Amygdala (tissue), 56 donors: ENCODE results near the gene DPM3.
"Not testable (repeated sequence)": the region's sequence is repeated elsewhere in the genome, so short reads cannot be mapped to it uniquely, and the experiment has no call there.

Source experiments
- DNase-seq, 56 donors: peaks; one replicate each; lab custom pipeline; 2025; lab: John Stamatoyannopoulos, UW

DPM3 gene, protein sequence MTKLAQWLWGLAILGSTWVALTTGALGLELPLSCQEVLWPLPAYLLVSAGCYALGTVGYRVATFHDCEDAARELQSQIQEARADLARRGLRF

GRCh38 chr1:155139895-155140629, at the start of gene DPM3:
DPM3 (minus strand) TSS chr1:155140531; CDS start chr1:155140240, 291 bp downstream.
- DNase-seq: peak; percentile 38 to 93 (median 82)

GRCh38 chr1:155189926-155190325, 49.6 kb upstream of the DPM3 start:
- not testable (repeated sequence) for DNase-seq

- DNase-seq: no peak
Observed at GRCh38 chr1:155188268-155188667, 47.9 kb upstream of the DPM3 start.

- DNase-seq: no peak
Observed at GRCh38 chr1:155187456-155187891, 47.1 kb upstream of the DPM3 start.

GRCh38 chr1:155186794-155187455, 46.6 kb upstream of the DPM3 start:
- DNase-seq: no peak

DNA sequence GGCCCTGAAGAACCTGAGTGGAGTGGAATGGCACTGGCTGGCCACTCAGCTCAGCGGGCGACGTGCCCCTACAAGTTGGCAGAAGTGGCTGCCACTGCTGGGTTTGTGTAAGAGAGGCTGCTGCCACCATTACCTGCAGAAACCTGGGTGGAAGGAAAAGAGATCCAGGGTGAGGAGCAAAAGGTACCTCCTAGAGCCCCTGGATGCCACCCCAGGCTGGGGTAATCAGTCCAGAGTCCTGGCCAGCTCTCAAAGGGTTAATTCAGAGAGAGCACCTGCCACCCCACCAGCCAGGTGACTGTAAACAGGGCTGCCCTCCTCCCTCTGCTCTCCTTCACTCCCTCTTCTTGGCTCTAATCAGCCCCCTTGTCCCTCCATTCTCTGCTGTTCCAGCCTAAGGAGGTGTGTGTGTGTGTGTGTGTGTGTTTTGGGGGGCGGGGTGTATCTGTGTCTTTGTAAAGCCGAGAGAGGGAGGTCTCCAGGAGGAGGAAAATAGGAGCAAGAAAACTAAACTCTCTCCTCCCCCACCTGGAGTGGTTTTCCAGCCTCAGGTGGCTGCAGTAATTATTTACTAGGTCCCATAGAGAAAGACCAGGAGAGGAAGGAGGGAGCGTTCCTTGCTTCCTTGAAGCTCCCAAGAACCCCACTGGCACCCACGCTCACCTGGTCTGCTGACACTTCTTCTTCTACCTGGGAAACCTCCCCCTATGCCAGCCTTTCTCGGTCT, 45.9 kb upstream of the DPM3 start:
- no peak for DNase-seq

- DNase-seq: no peak
Observed at GRCh38 chr1:155185783-155186066, 45.4 kb upstream of the DPM3 start.

DNA sequence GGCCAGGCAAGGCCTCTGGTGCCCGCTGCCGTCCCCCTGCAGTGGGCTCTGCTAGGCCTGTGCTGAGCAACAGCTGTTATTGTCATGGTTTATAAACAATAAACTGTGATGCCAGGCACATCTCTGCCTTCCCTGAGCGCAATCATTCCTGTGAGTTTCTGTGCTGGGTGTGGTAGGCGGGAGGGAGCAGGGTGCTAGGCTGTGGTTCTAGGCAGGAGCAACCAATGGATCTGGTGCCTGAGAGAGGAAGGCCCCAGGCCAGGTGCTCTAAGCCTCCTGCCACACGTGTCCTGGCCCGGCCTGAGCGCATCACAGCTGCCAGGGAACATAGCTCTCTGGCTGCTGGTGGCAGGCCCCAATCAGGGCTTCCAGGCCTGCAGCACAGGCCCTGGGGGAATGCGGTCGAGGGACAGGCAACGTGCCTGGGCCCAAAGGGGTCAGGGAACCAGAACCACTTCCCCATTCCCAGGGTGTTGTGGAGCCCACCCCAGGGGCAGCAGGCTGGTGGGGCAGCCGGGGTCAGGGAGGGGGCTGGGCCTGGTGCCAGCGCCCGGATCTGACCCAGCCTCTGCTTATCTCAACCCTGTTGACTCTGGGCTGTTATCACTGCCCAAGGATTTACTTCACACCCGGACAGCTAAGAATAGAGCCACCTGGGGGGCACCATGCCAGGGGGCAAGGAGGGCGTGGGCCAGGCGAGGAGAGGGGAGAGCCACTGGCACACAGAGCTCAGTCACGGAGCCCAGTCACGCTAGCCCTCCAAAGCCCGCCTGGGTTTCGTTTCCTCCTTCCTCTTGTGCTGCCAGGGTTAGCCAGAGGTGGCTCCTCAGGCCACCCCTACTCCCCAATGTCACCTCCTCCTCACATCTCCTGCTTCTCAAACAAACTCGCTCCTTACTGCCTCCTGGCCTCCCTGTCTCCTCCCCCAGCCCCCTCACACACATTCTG, 44.8 kb upstream of the DPM3 start:
- no peak for DNase-seq

DNA sequence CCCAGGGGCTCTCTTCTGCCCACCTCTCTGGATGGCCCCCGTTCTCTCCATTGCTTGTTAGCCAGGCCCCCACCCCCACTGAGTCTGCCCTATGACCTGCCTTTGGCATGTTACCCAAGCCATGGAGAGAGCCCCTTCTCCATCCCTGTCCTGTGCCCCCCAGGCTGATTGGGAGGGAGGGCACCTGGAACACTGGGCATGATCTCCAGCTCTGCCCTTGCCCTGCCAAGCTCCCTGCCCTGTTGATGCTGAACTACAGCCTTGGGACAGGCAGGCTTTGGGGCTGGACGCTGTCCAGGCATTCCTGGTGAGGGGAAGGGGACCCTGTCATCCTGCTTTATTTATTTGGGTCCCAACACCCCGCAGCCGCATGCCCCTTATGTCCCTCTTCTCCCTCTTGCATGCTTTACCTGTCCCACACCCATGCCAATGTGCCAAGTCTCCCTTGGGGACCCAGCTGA, 44.0 kb upstream of the DPM3 start:
- DNase-seq: no peak

DNA sequence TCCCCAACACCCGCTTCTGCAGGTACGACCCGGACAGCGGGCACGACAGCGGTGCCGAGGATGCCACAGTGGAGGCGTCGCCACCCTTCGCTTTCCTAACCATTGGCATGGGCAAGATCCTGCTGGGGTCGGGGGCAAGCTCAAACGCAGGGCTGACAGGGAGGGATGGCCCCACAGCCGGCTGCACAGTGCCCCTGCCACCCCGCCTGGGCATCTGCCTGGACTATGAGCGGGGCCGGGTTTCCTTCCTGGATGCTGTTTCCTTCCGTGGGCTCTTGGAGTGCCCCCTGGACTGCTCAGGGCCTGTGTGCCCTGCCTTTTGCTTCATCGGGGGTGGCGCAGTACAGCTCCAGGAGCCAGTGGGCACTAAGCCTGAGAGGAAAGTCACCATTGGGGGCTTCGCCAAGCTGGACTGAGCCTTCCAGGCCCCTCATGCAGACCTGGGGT, 43.5 kb upstream of the DPM3 start:
- no peak for DNase-seq

DNA sequence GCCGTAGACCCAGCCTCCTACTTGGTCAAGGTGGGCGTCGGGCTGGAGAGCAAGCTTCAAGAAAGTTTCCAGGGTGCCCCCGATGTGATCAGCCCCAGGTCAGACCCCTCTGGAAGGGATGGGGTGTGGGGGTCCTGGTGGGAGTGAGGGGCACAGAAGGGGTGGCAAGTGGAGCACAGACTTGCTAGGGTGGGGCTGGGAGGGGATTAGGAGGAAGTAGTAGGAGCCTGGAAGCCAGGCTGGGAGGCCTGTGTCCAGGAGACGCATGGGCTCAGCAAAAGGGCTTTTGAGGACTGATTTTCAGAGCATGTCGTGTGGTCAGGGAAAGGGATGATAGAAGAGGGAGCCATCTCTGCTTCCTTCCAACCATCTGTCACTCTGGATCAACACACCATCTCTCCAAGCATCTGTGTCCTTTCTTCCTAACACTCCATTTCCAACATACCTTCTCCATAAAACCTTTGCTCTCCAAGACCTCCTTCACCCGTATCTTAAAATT, 41.8 kb upstream of the DPM3 start:
- DNase-seq: no peak

- no peak for DNase-seq
Observed at GRCh38 chr1:155181371-155182051, 41.2 kb upstream of the DPM3 start.

- DNase-seq: no peak
Observed at GRCh38 chr1:155179112-155180031, 39.0 kb upstream of the DPM3 start.

GRCh38 chr1:155178441-155179111, 38.2 kb upstream of the DPM3 start:
- DNase-seq: no peak

DNA sequence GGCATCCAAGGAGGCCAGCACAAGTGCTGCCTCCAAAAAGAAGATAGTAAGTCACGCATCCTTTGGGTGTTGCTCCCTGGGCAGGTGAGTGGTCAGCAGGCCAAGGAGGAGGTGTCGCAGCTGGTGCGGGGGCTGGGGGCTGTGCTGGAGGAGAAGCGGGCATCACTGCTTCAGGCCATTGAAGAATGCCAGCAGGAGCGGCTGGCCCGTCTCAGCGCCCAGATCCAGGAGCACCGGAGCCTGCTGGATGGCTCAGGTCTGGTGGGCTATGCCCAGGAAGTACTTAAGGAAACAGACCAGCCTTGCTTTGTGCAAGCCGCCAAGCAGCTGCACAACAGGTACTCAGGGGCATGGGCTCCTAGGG, 37.6 kb upstream of the DPM3 start:
- DNase-seq: no peak

- no peak for DNase-seq
Observed at GRCh38 chr1:155177192-155177917, 37.0 kb upstream of the DPM3 start.

- DNase-seq: peak in 53 of 56 donors; percentile 22 to 92 (median 66)
Observed at GRCh38 chr1:155176544-155177071, 36.3 kb upstream of the DPM3 start.
